HG02571 (cell line): ENCODE measurements around the gene DECR2.

Experiments
- ATAC-seq: cut with Tn5 transposase; IDR thresholded peaks from one replicate; pipeline ENCODE4 v1.9.1; 2021; ENCODE audit warnings: mild to moderate bottlenecking, moderate library complexity; ENCODE audit not compliant: unreplicated experiment

The DECR2 gene

DNA sequence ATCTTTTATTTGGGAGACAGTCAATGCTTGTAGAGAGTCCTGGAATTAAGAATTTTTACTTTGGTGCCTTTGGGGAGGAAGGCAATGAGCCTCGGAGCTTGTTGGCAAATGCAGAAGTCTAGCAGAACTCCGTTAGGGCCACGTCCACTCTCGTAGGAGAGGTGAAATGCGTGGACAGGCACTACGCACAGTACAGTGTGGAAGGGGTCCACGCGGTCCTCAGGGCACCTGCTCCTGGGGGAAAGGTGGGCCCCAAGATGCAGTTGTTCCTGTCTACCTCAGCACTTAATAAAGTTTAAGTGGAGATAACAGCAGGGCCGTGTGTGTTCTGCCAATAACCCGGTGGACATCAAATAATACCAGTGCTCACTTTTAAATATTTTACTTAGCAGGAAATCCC lies 25.6 kb downstream of the DECR2 start:
- ATAC-seq, result no peak

GRCh38 chr16:430904-431303 lies 29.2 kb downstream of the DECR2 start:
- no peak for ATAC-seq

GRCh38 chr16:440627-441026 lies 38.9 kb downstream of the DECR2 start:
- no peak for ATAC-seq

GRCh38 chr16:441447-441846 lies 39.8 kb downstream of the DECR2 start:
- no peak for ATAC-seq

DNA sequence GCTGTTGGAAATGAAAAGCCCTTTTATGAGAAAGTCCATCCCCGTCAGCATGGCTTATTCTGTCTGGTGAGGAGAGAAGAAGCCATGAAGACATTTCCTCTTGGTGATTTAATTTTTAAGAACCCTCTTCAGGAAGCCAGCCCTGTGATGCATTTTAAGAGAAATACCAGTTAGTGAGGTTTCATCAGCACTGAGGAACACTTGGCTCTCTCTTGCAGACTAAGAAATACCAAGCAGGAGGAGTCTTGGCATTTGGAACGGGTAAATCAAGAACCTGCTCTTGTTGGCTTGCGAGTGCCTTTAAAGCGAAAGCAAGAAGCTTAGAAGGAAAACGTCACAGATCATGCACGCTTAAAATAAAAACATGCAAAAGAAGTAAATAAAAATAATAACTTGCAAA lies 41.3 kb downstream of the DECR2 start:
- no peak for ATAC-seq

- ATAC-seq, result no peak
These were observed 42.3 kb downstream of the DECR2 start for GRCh38 chr16:444027-444426.

GRCh38 chr16:445566-445965 lies 43.9 kb downstream of the DECR2 start:
- ATAC-seq, result no peak

DNA sequence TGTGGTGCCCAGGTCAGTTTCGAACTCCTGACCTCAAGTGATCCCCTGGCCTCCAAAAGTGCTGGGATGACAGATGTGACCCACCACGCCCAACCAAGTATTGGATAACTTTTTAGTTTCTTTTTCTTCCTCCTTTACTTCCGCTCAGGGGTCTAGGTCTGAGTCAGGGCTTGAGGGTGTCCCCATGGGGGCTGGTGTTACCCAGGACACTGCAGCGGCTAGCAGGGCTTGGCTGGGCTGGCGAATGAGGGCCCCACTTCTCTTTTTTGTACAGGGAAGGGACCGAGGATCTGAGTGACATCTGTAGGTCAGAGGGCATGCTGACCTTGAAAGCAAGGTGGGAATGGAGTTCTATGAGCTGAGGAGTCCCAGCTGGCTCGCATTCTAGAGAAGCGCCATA lies 48.7 kb downstream of the DECR2 start:
- no peak for ATAC-seq

- ATAC-seq, result no peak
These were observed 49.3 kb downstream of the DECR2 start for GRCh38 chr16:450785-451512.

DNA sequence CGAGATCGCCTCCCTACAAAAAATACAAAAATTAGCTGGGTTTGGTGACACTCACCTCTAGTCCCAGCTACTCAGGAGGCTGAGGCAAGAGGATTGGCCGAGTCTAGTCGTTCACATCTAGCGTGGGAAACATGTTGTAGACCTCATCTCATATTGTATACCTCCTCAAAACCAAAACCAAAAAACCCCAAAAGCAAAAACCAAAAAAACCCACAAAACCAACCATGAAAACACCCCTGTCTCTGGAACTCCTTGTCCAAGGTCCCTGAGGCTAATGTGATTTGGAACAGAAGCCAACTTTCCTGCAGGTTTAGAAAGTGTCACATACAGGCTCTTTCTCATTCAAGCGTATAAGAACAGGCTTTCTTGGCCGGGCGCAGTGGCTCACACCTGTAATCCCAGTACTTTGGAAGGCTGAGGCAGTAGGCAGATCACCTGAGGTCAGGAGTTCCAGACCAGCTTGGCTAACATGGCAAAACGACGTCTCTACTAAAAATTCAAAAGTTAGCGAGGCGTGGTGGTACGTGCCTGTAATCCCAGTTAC lies 52.8 kb downstream of the DECR2 start:
- ATAC-seq, result no peak

DNA sequence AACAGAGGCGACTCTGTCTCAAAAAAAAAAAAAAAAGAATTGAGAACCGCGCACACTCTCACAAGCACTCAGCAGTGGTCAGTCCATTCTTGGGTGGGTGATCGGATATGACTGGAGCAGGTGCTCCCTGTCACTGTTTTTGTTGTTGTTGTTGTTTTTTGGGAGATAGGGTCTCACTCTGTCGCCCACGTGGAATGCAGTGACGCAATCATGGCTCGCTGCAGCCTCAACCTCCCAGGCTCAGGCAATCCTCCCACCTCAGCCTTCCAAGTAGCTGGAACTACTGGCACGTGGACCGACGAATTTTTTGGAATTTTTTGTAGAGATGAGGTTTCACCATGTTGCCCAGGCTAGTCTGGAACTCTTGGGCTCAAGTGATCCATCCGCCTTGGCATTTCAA lies 53.8 kb downstream of the DECR2 start:
- no peak for ATAC-seq

- ATAC-seq, result no peak
These were observed 55.3 kb downstream of the DECR2 start for GRCh38 chr16:456891-457483.

DNA sequence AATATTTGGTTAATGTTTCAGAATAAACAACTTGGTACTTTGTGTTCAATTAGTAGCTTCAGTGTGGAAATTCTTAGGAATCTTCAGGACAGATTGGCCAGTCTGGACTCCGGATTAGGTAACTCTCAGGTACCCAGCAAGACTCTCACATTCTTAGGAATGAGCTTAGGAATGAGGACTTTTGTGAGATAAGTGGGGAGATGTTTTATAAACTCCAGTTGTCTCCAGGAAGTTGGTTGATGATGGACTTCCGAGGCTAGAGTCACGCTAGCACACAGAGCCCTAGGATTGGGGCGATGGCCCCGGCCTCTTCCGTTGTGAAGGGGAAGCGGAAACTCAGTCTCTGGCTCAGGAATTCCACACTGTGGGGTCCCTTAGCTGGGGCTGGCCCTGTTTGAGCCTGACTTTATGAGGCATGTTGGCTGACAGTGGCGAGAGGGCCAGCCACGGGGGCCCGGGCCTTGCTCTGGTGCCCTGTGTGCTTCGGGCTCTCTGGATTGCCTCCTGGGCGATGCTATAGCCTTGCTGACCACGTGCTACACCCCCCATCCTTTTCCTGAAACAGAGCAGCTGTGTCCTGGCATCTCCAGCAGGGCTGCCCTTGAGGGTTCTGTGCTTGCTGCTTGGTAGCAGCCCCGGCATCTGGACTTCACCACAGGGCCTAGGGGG lies 56.2 kb downstream of the DECR2 start:
- no peak for ATAC-seq

GRCh38 chr16:459761-460160 lies 58.1 kb downstream of the DECR2 start:
- no peak for ATAC-seq

DNA sequence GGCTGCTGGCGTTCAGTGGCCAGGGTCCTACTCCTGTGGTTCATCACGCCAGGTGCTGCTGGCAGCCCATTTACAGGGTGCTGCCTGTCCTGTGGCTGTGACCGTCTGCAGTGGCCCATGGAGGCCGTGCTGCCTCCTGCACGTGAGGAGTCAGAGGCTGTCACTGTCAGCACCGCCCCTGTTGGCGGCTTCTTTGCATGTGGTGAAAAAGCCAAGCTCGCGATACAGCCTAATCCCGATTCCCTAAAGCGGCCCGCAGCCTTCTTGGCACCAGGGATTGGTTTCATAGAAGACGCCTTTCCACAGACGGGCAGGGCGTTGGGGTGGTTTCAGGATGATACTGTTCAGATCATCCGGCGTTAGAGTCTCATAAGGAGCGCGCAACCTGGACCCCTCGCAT lies 59.1 kb downstream of the DECR2 start:
- ATAC-seq, result no peak
